ENCODE measurements around the gene DLGAP1.

The DLGAP1 gene

DNA sequence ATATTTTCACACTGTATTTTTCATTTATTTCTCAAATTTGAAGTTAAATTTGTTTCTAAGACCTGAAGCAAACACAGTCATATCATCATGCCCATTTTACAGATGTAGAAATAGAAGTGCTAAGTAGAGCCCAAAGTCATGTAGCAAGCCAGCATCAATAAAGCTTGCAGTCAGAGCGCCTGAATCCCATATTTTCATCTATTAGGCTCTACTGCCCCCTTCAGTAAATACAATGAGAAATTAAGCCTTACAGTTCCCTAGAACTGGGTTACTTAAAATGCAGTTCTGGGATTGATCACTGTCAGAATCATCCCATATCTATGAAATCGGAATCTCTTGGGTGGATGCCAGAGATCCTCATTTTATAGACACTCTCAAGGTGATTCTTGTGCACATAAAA, 585.3 kb downstream of the DLGAP1 start:
- Histone ChIP-seq H3K27me3 (ENCODE audit: control insufficient read depth, insufficient read depth, low read length) (peaks cover 33% of the 10 kb centered on the region), H3K36me3 (ENCODE audit: insufficient read depth, low read length) (no peaks in the 10 kb centered on the region), H3K9me3 (replicated peaks; ENCODE audit: low read length) (no peaks in the 10 kb centered on the region), H3K4me1 (ENCODE audit: control insufficient read depth, insufficient read depth, low read length) (no peaks in the 10 kb centered on the region), H3K9ac (ENCODE audit: low read depth, low read length) (no peak overlapping the region), H3K4me2 (ENCODE audit: low read length) (no peak overlapping the region), H3K4me3 (ENCODE audit: low read length) (no peak overlapping the region)

GRCh38 chr18:3867864-3868311, 587.2 kb downstream of the DLGAP1 start:
- H3K4me3 ChIP-seq (ENCODE audit: low read length): no peak overlapping the region
- no peaks in the 10 kb centered on the region for H3K4me1 ChIP-seq (ENCODE audit: control insufficient read depth, insufficient read depth, low read length)
- H3K4me2 ChIP-seq (ENCODE audit: low read length): no peak overlapping the region
- no peaks in the 10 kb centered on the region for H3K9me3 ChIP-seq (replicated peaks; ENCODE audit: low read length)
- H3K9ac ChIP-seq (ENCODE audit: low read depth, low read length): no peak overlapping the region
- H3K27me3 ChIP-seq (ENCODE audit: control insufficient read depth, insufficient read depth, low read length): peaks cover 19% of the 10 kb centered on the region
- H3K36me3 ChIP-seq (ENCODE audit: insufficient read depth, low read length): no peaks in the 10 kb centered on the region

- H3K4me1 ChIP-seq (ENCODE audit: control insufficient read depth, insufficient read depth, low read length): no peaks in the 10 kb centered on the region
- H3K9me3 ChIP-seq (replicated peaks; ENCODE audit: low read length): no peaks in the 10 kb centered on the region
- no peak overlapping the region for H3K9ac ChIP-seq (ENCODE audit: low read depth, low read length)
- H3K36me3 ChIP-seq (ENCODE audit: insufficient read depth, low read length): no peaks in the 10 kb centered on the region
- no peak overlapping the region for H3K4me3 ChIP-seq (ENCODE audit: low read length)
- H3K27me3 ChIP-seq (ENCODE audit: control insufficient read depth, insufficient read depth, low read length): peaks cover 13% of the 10 kb centered on the region
- no peak overlapping the region for H3K4me2 ChIP-seq (ENCODE audit: low read length)
Observed at GRCh38 chr18:3867236-3867635, 587.9 kb downstream of the DLGAP1 start.

DNA sequence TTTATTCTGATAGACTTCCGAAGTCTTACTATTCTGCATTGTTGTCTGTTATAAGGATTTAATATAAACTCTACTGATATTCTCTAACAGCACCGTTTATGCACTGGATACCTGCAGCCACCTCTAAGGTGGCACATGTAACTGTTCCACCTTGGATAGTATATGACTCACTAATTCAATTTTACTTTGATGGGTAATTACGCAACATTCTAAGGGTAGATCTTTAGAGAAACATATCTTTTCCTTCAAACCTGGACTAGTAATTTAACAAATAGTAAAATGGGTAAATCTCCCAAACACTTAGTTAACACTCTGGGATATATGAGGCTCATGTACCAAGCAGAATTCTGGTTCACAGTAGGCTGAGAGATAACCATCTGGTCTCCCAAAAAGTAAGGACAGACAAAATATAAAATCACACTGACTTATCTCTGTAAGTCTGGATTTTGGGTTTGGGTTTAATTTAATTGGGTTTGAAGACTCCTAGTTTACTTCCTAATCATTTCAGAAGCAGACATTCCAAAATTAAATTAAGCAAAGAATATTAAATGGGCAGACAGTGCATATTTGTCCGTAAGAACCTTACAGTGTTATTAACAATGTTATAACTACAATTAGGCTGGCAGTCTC, 590.3 kb downstream of the DLGAP1 start:
- H3K4me1 ChIP-seq (ENCODE audit: control insufficient read depth, insufficient read depth, low read length): no peaks in the 10 kb centered on the region

DNA sequence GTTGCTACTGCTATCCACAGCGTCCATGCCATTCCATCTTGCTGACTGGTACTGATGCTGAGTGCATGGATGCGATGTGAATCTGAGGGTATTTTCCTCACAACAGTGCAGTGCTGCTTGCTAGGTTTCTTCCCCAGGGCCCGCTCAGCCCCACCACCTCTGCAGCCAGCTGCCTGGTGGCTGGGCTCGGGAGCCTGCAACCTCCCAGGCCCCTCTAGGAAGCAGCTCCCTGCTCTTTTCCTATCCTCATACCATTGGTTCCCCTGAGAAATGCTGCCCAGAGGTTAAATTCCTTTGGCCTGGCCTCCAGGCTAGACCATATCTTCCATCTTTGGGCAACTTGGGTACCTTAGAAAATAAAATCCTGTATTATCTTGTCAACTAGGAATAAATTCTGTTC, 591.5 kb downstream of the DLGAP1 start:
- Histone ChIP-seq H3K9me3 (replicated peaks; ENCODE audit: low read length) (no peaks in the 10 kb centered on the region), H3K4me1 (ENCODE audit: control insufficient read depth, insufficient read depth, low read length) (no peaks in the 10 kb centered on the region), H3K27me3 (ENCODE audit: control insufficient read depth, insufficient read depth, low read length) (peaks cover 7% of the 10 kb centered on the region), H3K9ac (ENCODE audit: low read depth, low read length) (no peak overlapping the region), H3K36me3 (ENCODE audit: insufficient read depth, low read length) (no peaks in the 10 kb centered on the region), H3K4me2 (ENCODE audit: low read length) (no peak overlapping the region), H3K4me3 (ENCODE audit: low read length) (no peak overlapping the region)

More for the DNA sequence above, 590.3 kb downstream of the DLGAP1 start:
- no peaks in the 10 kb centered on the region for H3K36me3 ChIP-seq (ENCODE audit: insufficient read depth, low read length)
- H3K9ac ChIP-seq (ENCODE audit: low read depth, low read length): no peak overlapping the region
- no peak overlapping the region for H3K4me3 ChIP-seq (ENCODE audit: low read length)
- no peak overlapping the region for H3K4me2 ChIP-seq (ENCODE audit: low read length)
- peaks cover 7% of the 10 kb centered on the region for H3K27me3 ChIP-seq (ENCODE audit: control insufficient read depth, insufficient read depth, low read length)
- H3K9me3 ChIP-seq (replicated peaks; ENCODE audit: low read length): no peaks in the 10 kb centered on the region

DNA sequence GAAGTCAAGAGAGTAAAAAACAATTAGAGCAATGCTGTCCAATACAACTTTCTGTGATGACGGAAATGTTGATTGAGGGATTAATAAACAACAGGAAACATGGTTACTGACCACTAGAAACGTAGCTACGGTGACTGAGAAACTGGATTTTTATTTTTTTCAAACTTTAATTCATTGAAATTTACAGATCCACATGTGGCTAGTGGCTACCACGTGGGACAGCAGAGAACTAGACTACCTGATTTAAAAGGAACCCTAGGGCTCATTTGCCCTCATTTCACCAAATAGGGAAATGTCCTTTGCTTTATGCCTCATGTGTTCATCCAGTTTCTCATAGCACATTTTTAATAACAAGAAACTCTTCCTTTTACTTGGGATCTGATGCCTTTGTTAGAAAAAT, 592.1 kb downstream of the DLGAP1 start:
- Histone ChIP-seq H3K9ac (ENCODE audit: low read depth, low read length) (no peak overlapping the region), H3K4me1 (ENCODE audit: control insufficient read depth, insufficient read depth, low read length) (no peaks in the 10 kb centered on the region), H3K36me3 (ENCODE audit: insufficient read depth, low read length) (no peaks in the 10 kb centered on the region)

DNA sequence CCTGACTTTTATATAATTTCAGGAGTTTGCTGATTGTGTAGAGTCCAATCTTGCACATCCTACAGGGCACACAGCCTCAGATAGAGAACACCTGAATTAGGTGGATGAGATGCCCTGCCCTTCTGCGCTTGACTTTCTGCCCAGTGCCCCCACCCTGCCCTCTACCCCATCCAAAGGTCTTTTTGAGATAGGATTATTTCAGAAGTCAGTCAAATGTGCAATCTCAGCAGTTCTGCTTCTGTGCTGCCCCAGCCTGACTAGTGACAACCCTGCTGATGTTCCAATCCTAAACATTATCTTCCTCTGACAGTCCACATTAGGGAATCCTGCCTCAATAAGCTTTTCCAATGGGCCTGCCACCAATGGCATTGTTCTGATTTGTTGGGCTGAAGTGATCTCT, 593.6 kb downstream of the DLGAP1 start:
- Histone ChIP-seq H3K4me2 (ENCODE audit: low read length) (no peak overlapping the region), H3K4me1 (ENCODE audit: control insufficient read depth, insufficient read depth, low read length) (no peaks in the 10 kb centered on the region), H3K27me3 (ENCODE audit: control insufficient read depth, insufficient read depth, low read length) (peaks cover 7% of the 10 kb centered on the region), H3K9me3 (replicated peaks; ENCODE audit: low read length) (no peaks in the 10 kb centered on the region), H3K9ac (ENCODE audit: low read depth, low read length) (no peak overlapping the region), H3K4me3 (ENCODE audit: low read length) (no peak overlapping the region), H3K36me3 (ENCODE audit: insufficient read depth, low read length) (no peaks in the 10 kb centered on the region)

More for the DNA sequence above, 592.1 kb downstream of the DLGAP1 start:
- Histone ChIP-seq H3K4me2 (ENCODE audit: low read length) (no peak overlapping the region), H3K27me3 (ENCODE audit: control insufficient read depth, insufficient read depth, low read length) (peaks cover 7% of the 10 kb centered on the region), H3K9me3 (replicated peaks; ENCODE audit: low read length) (no peaks in the 10 kb centered on the region), H3K4me3 (ENCODE audit: low read length) (no peak overlapping the region)

GRCh38 chr18:3857544-3857943, 597.6 kb downstream of the DLGAP1 start:
- Histone ChIP-seq H3K36me3 (ENCODE audit: insufficient read depth, low read length) (no peaks in the 10 kb centered on the region), H3K4me2 (ENCODE audit: low read length) (no peak overlapping the region), H3K4me1 (ENCODE audit: control insufficient read depth, insufficient read depth, low read length) (no peaks in the 10 kb centered on the region), H3K27me3 (ENCODE audit: control insufficient read depth, insufficient read depth, low read length) (peaks cover 5% of the 10 kb centered on the region), H3K9me3 (replicated peaks; ENCODE audit: low read length) (no peaks in the 10 kb centered on the region), H3K4me3 (ENCODE audit: low read length) (no peak overlapping the region), H3K9ac (ENCODE audit: low read depth, low read length) (no peak overlapping the region)

GRCh38 chr18:3855966-3856365, 599.1 kb downstream of the DLGAP1 start:
- no peaks in the 10 kb centered on the region for H3K9me3 ChIP-seq (replicated peaks; ENCODE audit: low read length)
- no peaks in the 10 kb centered on the region for H3K36me3 ChIP-seq (ENCODE audit: insufficient read depth, low read length)
- no peak overlapping the region for H3K9ac ChIP-seq (ENCODE audit: low read depth, low read length)
- no peak overlapping the region for H3K4me3 ChIP-seq (ENCODE audit: low read length)
- H3K4me1 ChIP-seq (ENCODE audit: control insufficient read depth, insufficient read depth, low read length): no peaks in the 10 kb centered on the region
- no peak overlapping the region for H3K4me2 ChIP-seq (ENCODE audit: low read length)
- peaks cover 12% of the 10 kb centered on the region for H3K27me3 ChIP-seq (ENCODE audit: control insufficient read depth, insufficient read depth, low read length)

DNA sequence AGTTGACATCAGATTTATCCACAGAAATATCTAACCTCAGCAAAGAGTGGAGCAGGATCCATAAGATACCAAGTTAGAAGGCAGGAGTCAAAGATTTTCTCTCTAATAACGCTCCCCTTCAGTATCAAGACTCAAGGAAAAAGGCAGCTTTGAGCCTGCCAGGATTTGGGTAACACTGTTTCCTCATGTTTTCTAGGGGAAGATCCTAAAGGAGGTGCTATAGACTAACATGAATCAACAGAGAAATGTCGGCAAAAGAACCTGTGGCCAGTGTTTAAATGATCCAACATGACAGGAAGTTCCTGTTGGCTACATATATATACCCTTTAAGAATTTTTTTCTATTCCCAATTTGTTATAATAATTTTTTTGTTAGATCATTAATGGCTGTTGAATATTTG, 602.8 kb downstream of the DLGAP1 start:
- H3K4me3 ChIP-seq (ENCODE audit: low read length): no peak overlapping the region

DNA sequence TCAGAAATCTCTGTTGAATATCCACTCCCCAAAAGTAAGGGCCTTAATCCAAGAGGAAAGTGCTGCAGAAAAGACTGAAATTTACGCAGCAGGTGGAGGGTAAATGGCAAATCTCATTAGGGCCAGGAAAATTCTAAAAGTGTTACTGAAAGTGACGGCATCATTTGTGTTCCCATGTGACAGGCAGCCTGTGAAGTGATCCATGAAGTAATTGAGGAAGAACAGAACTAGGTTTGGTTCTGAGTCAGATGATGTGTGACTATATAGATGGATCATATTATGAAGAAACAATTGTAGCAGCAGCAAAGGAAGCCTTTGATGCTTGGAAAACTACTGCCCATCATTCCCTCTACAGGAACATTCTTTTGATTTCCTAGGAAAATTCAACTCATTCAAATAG, 603.9 kb downstream of the DLGAP1 start:
- Histone ChIP-seq H3K9me3 (replicated peaks; ENCODE audit: low read length) (no peaks in the 10 kb centered on the region), H3K27me3 (ENCODE audit: control insufficient read depth, insufficient read depth, low read length) (peaks cover 14% of the 10 kb centered on the region), H3K9ac (ENCODE audit: low read depth, low read length) (no peak overlapping the region), H3K4me2 (ENCODE audit: low read length) (no peak overlapping the region), H3K36me3 (ENCODE audit: insufficient read depth, low read length) (no peaks in the 10 kb centered on the region), H3K4me3 (ENCODE audit: low read length) (no peak overlapping the region), H3K4me1 (ENCODE audit: control insufficient read depth, insufficient read depth, low read length) (no peaks in the 10 kb centered on the region)

More for the DNA sequence above, 602.8 kb downstream of the DLGAP1 start:
- Histone ChIP-seq H3K27me3 (ENCODE audit: control insufficient read depth, insufficient read depth, low read length) (peaks cover 11% of the 10 kb centered on the region), H3K4me2 (ENCODE audit: low read length) (no peak overlapping the region), H3K4me1 (ENCODE audit: control insufficient read depth, insufficient read depth, low read length) (no peaks in the 10 kb centered on the region), H3K36me3 (ENCODE audit: insufficient read depth, low read length) (no peaks in the 10 kb centered on the region), H3K9me3 (replicated peaks; ENCODE audit: low read length) (no peaks in the 10 kb centered on the region), H3K9ac (ENCODE audit: low read depth, low read length) (no peak overlapping the region)

DNA sequence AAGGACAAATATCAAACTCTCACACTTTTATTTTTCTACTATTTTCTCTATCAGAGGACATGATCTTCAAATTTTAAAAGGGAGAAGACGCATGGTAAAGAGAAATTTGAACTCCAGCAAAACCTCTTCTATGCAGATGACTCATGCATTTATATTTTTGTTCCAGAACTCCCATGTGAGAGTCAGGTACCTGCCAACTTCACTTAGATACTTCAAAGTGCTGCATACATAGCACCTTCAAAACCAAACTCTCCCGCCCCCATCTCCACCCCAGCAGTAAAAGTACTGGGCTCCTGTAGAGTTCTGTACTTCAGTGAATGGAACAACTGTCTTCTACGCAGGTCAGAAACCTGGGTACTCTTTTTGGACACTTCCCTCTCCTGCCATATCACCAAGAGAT, 606.8 kb downstream of the DLGAP1 start:
- Histone ChIP-seq H3K36me3 (ENCODE audit: insufficient read depth, low read length) (no peaks in the 10 kb centered on the region), H3K4me3 (ENCODE audit: low read length) (no peak overlapping the region), H3K9me3 (replicated peaks; ENCODE audit: low read length) (no peaks in the 10 kb centered on the region), H3K4me2 (ENCODE audit: low read length) (no peak overlapping the region), H3K9ac (ENCODE audit: low read depth, low read length) (no peak overlapping the region), H3K4me1 (ENCODE audit: control insufficient read depth, insufficient read depth, low read length) (no peaks in the 10 kb centered on the region), H3K27me3 (ENCODE audit: control insufficient read depth, insufficient read depth, low read length) (peaks cover 24% of the 10 kb centered on the region)
